Stimulated activated CD8-positive, alpha-beta memory T cell treated with anti-CD3 and anti-CD28 coated beads, Interleukin-15, amount 100 ng/mL, for 4 hours (primary cell): ENCODE measurements around the gene PRR7.
"Not testable (repeated sequence)": the region's sequence is repeated elsewhere in the genome, so short reads cannot be mapped to it uniquely, and the experiment has no call there.

Experiments
- DNase-seq, 2 donors: peaks; one replicate each; pipeline ENCODE4 v3.0.0-alpha.2; 2020; ENCODE audit warnings: low read depth in 2 of 2

The PRR7 gene

GRCh38 chr5:177484902-177485549, 38.4 kb downstream of the PRR7 start:
- DNase-seq: no peak

GRCh38 chr5:177485753-177486152, 39.1 kb downstream of the PRR7 start:
- not testable (repeated sequence) for DNase-seq

- no peak for DNase-seq
These were observed 39.6 kb downstream of the PRR7 start for GRCh38 chr5:177486256-177486655.

- DNase-seq: no peak
These were observed 40.5 kb downstream of the PRR7 start for GRCh38 chr5:177487144-177487543.

GRCh38 chr5:177487975-177488374, 41.4 kb downstream of the PRR7 start:
- no peak for DNase-seq

- DNase-seq: no peak
These were observed 42.6 kb downstream of the PRR7 start for GRCh38 chr5:177489119-177489716.

GRCh38 chr5:177490311-177490991, 43.8 kb downstream of the PRR7 start:
- DNase-seq: no peak

GRCh38 chr5:177490992-177491391, 44.4 kb downstream of the PRR7 start:
- DNase-seq: no peak

- no peak for DNase-seq
These were observed 44.9 kb downstream of the PRR7 start for GRCh38 chr5:177491429-177491945.

- DNase-seq: no peak
These were observed 45.6 kb downstream of the PRR7 start for GRCh38 chr5:177491983-177492746.

GRCh38 chr5:177492841-177493240, 46.2 kb downstream of the PRR7 start:
- no peak for DNase-seq

- DNase-seq: no peak
These were observed 47.3 kb downstream of the PRR7 start for GRCh38 chr5:177493795-177494345.

- DNase-seq: peak in 1 of 2 donors; percentile 23
These were observed 48.0 kb downstream of the PRR7 start for GRCh38 chr5:177494346-177495195.

- DNase-seq: no peak
These were observed 48.8 kb downstream of the PRR7 start for GRCh38 chr5:177495243-177496060.

GRCh38 chr5:177496070-177496726, 49.6 kb downstream of the PRR7 start:
- no peak for DNase-seq

- DNase-seq: no peak
These were observed 50.2 kb downstream of the PRR7 start for GRCh38 chr5:177496727-177497291.

- peak; percentile 79 to 82 for DNase-seq
These were observed 50.8 kb downstream of the PRR7 start, which contains the start of gene PDLIM7 for GRCh38 chr5:177497292-177498012. TSS of gene PDLIM7 (minus strand) at chr5:177497604. CDS start at chr5:177496512, 1,092 bp downstream.
